Left forelimb (tissue), 1 donor: ENCODE data around the gene CNPY4.

Experiments used
- DNase-seq: peaks from one replicate; pipeline ENCODE4 v3.0.0-alpha.2; 2018; ENCODE audit warnings: low spot score

Gene CNPY4

DNA sequence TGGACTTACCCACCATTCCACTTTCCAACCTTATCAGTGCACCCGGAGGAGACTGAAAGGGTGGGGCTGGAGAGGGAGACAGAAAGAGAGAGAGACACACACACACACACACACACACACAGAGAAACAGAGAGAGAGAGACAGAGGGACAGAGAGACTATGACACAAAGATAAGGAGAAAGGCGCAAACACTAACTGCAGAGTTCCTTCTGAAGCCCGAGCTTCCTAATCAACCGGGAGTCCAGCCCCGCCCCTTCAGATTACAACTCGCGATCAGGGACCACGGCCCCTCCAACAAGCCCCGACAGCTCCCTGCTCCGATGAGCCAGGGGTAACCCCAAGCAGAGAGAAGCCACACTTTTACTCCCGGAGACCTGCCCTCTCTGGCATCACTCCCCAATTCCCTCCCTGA is 48.5 kb downstream of the CNPY4 start:
- no peak for DNase-seq

DNA sequence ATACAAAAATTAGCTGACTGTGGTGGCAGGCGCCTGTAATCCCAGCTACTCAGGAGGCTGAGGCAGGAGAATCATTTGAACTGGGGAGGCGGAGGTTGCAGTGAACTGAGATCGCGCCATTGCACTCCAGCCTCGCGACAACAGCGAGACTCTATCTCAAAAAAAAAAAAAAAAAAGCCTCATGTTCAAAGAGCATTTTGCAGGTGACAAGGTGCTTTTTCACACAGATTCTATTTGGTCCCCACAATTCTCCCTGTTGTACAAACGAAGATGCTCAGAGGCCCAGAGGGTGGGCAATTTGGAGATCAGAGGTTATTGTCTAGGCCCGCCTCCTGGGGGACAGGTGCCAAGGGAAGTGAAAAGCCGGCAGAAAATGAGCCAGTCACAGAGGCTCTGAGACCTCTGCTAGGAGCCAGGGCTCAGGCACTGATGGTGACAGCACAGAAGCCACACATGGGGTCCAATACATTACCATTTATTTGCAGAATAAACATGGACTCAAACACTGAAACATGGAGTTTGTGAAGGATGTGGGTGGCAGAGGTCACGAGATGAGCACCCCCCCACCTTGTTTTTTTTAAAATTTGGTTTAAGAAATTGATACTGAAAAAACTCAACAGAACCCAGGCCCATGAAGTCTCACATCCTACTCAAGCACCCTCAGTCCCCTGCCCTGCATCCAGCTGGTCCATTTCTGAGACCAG is 49.9 kb downstream of the CNPY4 start:
- no peak for DNase-seq

DNA sequence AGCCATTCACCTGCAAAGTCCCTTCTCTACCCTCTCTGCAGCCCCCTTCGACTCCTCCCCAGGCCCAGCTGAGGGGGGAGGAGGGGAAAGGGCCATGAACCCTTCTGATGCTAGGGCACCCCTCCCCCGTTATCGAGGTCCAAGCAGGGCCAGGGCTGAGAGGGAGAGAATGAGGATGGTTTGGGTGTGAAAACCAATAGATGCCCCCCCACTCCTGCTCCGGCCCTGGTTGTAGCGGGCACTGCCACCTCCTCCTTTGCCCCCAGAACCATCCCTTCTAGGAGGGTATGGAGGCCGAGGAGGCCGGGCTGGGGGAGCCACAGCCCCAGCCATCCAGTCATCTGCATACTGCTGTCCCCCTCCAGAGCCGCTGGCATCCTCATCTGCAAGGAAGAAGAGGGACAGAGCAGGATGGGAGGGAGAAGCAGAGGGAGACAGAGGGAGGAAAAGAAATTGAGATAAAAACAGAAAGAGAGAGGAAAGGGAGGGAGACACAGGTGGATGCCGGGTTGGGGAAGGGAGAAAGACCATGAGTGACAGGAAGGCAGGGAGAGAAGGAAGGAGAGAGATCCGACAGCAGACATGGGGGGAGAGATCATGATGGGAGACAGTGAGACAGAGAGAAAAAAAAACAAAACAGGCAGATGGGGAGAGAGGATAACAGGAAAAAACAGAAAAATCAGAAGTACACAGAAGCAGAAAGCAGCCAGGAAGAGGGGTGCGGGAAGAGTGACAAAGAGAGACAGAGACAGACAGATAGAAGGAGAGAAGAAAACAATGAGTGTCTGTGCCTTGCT is 50.9 kb downstream of the CNPY4 start:
- no peak for DNase-seq

DNA sequence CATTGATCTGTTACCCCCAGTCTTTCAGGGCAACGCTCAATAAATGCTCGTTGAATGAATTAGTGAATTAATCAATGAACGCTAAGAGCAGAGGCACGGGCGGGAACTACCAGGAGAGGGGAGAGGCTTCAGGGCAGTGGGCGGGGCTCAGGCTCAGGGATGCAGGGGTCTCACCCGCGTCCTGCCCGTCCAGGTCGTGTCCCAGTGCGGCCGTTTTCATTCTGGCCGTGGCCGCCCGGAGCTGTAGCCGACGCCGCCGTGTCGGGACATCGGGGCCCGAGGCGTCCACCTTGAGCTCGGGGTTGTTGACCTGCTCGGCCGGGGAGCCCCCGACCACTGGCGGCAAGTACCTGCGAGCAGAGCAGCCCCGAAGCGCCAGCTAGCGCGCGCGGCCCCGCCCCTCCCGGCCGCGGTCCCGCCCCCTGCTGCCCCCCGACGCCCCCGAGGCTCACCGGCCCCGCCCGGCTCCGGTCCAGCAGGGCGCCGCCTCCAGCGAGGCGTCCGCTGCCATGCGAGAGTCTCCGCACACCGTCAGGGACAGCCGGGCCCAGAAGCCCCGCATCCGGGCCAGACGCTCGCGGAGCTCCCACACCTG is 51.8 kb downstream of the CNPY4 start:
- no peak for DNase-seq

DNA sequence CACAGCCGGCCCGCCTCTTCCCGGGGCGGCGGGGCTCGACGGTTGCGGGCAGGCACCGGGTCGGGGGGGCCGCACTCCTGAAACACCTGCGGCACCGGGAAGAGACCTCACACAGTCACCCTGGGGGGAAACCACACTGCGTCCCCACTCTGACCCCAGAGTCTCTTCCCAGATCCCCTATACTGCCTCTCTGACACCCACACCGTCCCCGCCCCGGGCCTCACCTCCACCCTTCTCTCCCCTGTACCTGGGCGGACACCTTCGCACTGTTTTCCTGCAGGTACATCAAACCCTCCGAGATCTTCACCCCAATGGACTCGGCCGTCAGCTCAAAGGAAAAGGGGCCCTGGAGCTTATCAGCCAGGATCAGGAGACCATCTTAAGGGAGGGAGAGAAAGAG is 52.4 kb downstream of the CNPY4 start:
- no peak for DNase-seq

DNA sequence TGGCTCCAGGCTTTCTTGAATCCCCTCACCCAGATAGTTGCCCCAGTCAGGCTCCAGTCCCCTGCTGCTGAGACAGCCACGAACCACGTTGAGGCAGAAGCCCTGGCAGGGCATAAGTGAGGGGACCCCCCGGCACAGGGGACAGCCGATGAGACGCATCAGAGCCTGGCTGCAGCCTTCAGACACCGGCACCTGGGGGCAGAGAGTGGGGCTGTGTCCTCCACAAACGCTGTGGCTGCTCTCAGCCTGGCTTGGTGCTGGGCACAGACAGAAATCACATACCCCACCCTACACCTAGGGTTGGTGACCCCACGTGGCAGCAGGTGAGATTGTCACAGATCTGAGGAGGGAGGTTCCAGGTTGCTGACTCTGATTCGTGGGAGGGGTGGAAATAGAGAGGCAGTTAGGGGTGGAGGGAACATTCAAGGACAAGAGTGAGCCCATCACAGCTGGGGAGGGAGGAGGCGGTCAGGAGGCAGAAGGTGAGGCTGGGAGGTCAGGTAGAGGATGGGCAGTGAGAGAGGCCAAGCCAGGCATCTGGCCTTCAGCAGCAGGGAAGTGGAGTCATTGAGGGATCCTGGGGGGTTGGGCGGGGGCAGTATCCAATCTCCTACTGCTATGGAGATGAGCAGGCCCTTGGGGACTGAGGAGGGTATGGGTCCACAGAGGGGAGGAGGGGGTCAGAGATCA is 54.5 kb downstream of the CNPY4 start:
- no peak for DNase-seq

GRCh38 chr7:100174582-100174981 is 55.1 kb downstream of the CNPY4 start:
- DNase-seq, result no peak
